Endodermal cell (in vitro differentiated cells): Measurements from ENCODE around the gene PSMA7. TPM values are rescaled to one million over a fixed set of nuclear protein-coding genes. Genes with fewer than 3 reads are reported as not detected.

Source experiments
- DNase-seq: peaks from one replicate; pipeline ENCODE4 v3.0.0-alpha.2; 2017
- H3K27ac ChIP-seq: 2 replicates; pipeline ENCODE4 v1.5.1; 2013; ENCODE audit warnings: mild to moderate bottlenecking, low read depth, low read length, moderate library complexity
- H3K27me3 ChIP-seq: 2 replicates; pipeline ENCODE4 v1.6.1; 2013; ENCODE audit warnings: mild to moderate bottlenecking, low read length, moderate library complexity; ENCODE audit not compliant: insufficient read depth, control insufficient read depth, poor library complexity, severe bottlenecking
- H3K36me3 ChIP-seq: 2 replicates; pipeline ENCODE4 v1.7.0; 2013; ENCODE audit warnings: mild to moderate bottlenecking, low read length, moderate library complexity; ENCODE audit not compliant: control insufficient read depth, insufficient read depth
- H3K4me1 ChIP-seq: one replicate; pipeline ENCODE4 v1.7.0; 2013; ENCODE audit warnings: low read length; ENCODE audit not compliant: control insufficient read depth, insufficient read depth
- H3K4me3 ChIP-seq: 2 replicates; pipeline ENCODE4 v1.5.1; 2013; ENCODE audit warnings: mild to moderate bottlenecking, low read length, moderate library complexity
- H3K9ac ChIP-seq: 2 replicates; pipeline ENCODE4 v1.6.1; 2013; ENCODE audit warnings: mild to moderate bottlenecking, low read length, moderate library complexity; ENCODE audit not compliant: poor library complexity, severe bottlenecking; ENCODE audit errors: extremely low read depth
- H3K9me3 ChIP-seq: 2 replicates; pipeline ENCODE4 v1.6.1; 2013; ENCODE audit warnings: mild to moderate bottlenecking, low read length, moderate library complexity; ENCODE audit not compliant: control insufficient read depth
- H3K27ac Mint-ChIP-seq: 2 replicates; pipeline ENCODE4 v1.8.0; 2020; ENCODE audit warnings: mixed read lengths
- H3K27me3 Mint-ChIP-seq: 2 replicates; pipeline ENCODE4 v1.8.0; 2021; ENCODE audit warnings: mild to moderate bottlenecking, mixed read lengths; ENCODE audit not compliant: insufficient read depth
- H3K36me3 Mint-ChIP-seq: 2 replicates; pipeline ENCODE4 v1.8.0; 2020; ENCODE audit warnings: low read depth, mixed read lengths
- H3K4me1 Mint-ChIP-seq: 2 replicates; pipeline ENCODE4 v1.8.0; 2020; ENCODE audit warnings: mixed read lengths
- H3K4me3 Mint-ChIP-seq: 2 replicates; pipeline ENCODE4 v1.8.0; 2020; ENCODE audit warnings: mild to moderate bottlenecking, moderate library complexity, mixed read lengths
- H3K9me3 Mint-ChIP-seq: 2 replicates; pipeline ENCODE4 v1.8.0; 2020; ENCODE audit warnings: mild to moderate bottlenecking, mixed read lengths
- CTCF ChIP-seq: fragments of 200-600 bp; sonication (generic); conservative IDR thresholded peaks from 2 replicates; pipeline ENCODE4 v1.5.0; 2021; ENCODE audit warnings: antibody characterized with exemption, mild to moderate bottlenecking
- WGBS, 2 experiments: methylation state at CpG; one replicate each; pipeline versions ENCODE4 v1.1.5 to v1.1.7; 2013; ENCODE audit warnings: missing lambda C conversion rate in 2 of 2, mixed read lengths in 1 of 2; ENCODE audit not compliant: insufficient coverage in 1 of 2, insufficient read length in 1 of 2; 5-methylcytosine and 5-hydroxymethylcytosine counted together
- total RNA-seq, 2 donors: library from RNA; stranded (reverse); fragmentation: NEBNext Ultra II Directional in 1 of 2; extraction: Animal tissue kit (Norgen Biotek cat#: 25700) in 1 of 2; gene quantifications; 2 replicates in 1 of 2; 3 replicates in 1 of 2; pipeline ENCODE4 v1.2.1, GENCODE V29; 2021

PSMA7 gene
- total RNA-seq, 2 donors from 2014 or later: 279 to 280 TPM

DNA sequence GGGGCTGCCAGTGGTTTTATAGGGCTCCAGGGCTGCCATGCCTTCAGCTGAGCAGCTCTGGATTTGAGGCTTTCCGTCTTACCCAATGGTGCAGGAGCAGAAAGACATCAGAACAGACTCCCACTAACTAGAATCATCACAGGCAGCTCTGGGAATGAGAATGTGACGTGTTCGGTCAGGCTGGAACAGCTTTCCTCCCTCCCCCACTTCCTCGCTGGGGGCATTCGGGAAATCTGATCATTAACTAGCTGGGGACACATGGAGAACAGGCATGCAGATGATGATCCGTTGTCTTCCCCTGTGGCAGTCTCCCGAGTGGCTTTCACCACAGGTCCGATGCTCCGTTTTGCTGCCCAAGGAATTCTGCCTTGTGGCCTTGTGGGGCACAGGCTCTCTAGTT, 34.1 kb upstream of the PSMA7 start:
- DNase-seq: no peak
- H3K27me3 Mint-ChIP-seq: no peaks in the 10 kb centered on the region
- TF ChIP-seq CTCF: no peak
- Histone ChIP-seq H3K4me1 (no peaks in the 10 kb centered on the region), H3K27me3 (no peaks in the 10 kb centered on the region), H3K27ac (no peak overlapping the region), H3K9ac (no peak overlapping the region), H3K36me3 (peaks cover 26% of the 10 kb centered on the region), H3K9me3 (no peaks in the 10 kb centered on the region), H3K4me3 (no peak overlapping the region)
- no peaks in the 10 kb centered on the region for H3K9me3 Mint-ChIP-seq
- H3K4me1 Mint-ChIP-seq: peaks cover 6% of the 10 kb centered on the region
- peak overlapping the region; percentile 56 for H3K27ac Mint-ChIP-seq
- H3K4me3 Mint-ChIP-seq: no peak overlapping the region
- peaks cover 29% of the 10 kb centered on the region for H3K36me3 Mint-ChIP-seq
- 97 to 98% methylated on average over 7 to 9 of the region's 9 CpGs for WGBS, 2 experiments

GRCh38 chr20:62176866-62177265, 33.7 kb upstream of the PSMA7 start:
- TF ChIP-seq CTCF: no peak
- Histone ChIP-seq H3K27me3 (no peaks in the 10 kb centered on the region), H3K9ac (no peak overlapping the region), H3K4me1 (no peaks in the 10 kb centered on the region), H3K36me3 (peaks cover 30% of the 10 kb centered on the region), H3K9me3 (no peaks in the 10 kb centered on the region), H3K4me3 (no peak overlapping the region), H3K27ac (no peak overlapping the region)
- H3K27me3 Mint-ChIP-seq: no peaks in the 10 kb centered on the region
- H3K36me3 Mint-ChIP-seq: peaks cover 30% of the 10 kb centered on the region
- peaks cover 3% of the 10 kb centered on the region for H3K4me1 Mint-ChIP-seq
- no peaks in the 10 kb centered on the region for H3K9me3 Mint-ChIP-seq
- no peak overlapping the region for H3K27ac Mint-ChIP-seq
- DNase-seq: no peak
- no peak overlapping the region for H3K4me3 Mint-ChIP-seq
- WGBS, 2 experiments: 91 to 96% methylated on average over 12 to 15 of the region's 15 CpGs

DNA sequence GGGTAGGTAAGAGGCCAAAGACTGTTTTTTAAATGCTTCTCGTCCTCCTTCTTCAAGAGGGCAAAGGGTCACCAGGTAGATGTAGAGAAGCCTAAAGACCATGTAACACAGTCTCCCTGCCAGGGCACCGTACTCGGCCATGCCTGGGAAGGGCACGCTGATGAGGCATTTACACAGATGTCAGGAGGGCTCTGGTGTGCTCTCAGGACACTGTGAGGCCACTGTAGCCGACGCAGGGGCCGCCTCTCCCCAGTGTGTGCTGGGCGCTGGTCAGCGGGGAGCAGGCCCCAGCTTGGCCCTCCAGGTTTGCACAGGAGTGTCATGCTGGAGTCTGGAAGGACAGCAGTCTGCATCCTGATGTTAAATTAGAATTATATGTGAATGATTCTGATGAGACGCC, 32.5 kb upstream of the PSMA7 start:
- Histone ChIP-seq H3K36me3 (peaks cover 30% of the 10 kb centered on the region), H3K4me3 (no peak overlapping the region), H3K9me3 (no peaks in the 10 kb centered on the region), H3K4me1 (no peaks in the 10 kb centered on the region), H3K27me3 (no peaks in the 10 kb centered on the region), H3K27ac (no peak overlapping the region), H3K9ac (no peak overlapping the region)
- DNase-seq: no peak
- 91 to 93% methylated on average over 4 to 9 of the region's 10 CpGs for WGBS, 2 experiments
- TF ChIP-seq CTCF: no peak
- H3K4me3 Mint-ChIP-seq: no peak overlapping the region
- H3K36me3 Mint-ChIP-seq: peaks cover 32% of the 10 kb centered on the region
- no peaks in the 10 kb centered on the region for H3K4me1 Mint-ChIP-seq
- H3K27me3 Mint-ChIP-seq: no peaks in the 10 kb centered on the region
- H3K27ac Mint-ChIP-seq: peak overlapping the region; percentile 52
- H3K9me3 Mint-ChIP-seq: no peaks in the 10 kb centered on the region
